HG03439 (cell line): ENCODE results near the gene GINS2.

Experiments used
- ATAC-seq: cut with Tn5 transposase; IDR thresholded peaks from one replicate; pipeline ENCODE4 v1.9.1; 2021; ENCODE audit warnings: mild to moderate bottlenecking, moderate library complexity; ENCODE audit not compliant: unreplicated experiment

GINS2 gene

GRCh38 chr16:85688586-85689284, at the start of gene GINS2:
TSS of gene GINS2 (minus strand) at chr16:85688954. CDS start at chr16:85688898, 56 bp downstream.
- ATAC-seq: peak; percentile 94

- ATAC-seq: no peak
These were observed 48.2 kb upstream of the GINS2 start for GRCh38 chr16:85736921-85737320.

GRCh38 chr16:85735946-85736345, 47.2 kb upstream of the GINS2 start:
- ATAC-seq: no peak

GRCh38 chr16:85735225-85735635, 46.5 kb upstream of the GINS2 start:
- no peak for ATAC-seq

- no peak for ATAC-seq
These were observed 45.7 kb upstream of the GINS2 start for GRCh38 chr16:85734311-85735017.

- ATAC-seq: no peak
These were observed 45.1 kb upstream of the GINS2 start for GRCh38 chr16:85733839-85734170.

- no peak for ATAC-seq
These were observed 44.5 kb upstream of the GINS2 start for GRCh38 chr16:85733155-85733838.

GRCh38 chr16:85731179-85731578, 42.4 kb upstream of the GINS2 start:
- ATAC-seq: no peak

GRCh38 chr16:85730186-85730465, 41.4 kb upstream of the GINS2 start:
- no peak for ATAC-seq

GRCh38 chr16:85729452-85730185, 40.9 kb upstream of the GINS2 start:
- ATAC-seq: no peak

GRCh38 chr16:85728879-85729278, 40.1 kb upstream of the GINS2 start:
- ATAC-seq: no peak

GRCh38 chr16:85724936-85725335, 36.2 kb upstream of the GINS2 start:
- no peak for ATAC-seq

- no peak for ATAC-seq
These were observed 35.5 kb upstream of the GINS2 start for GRCh38 chr16:85724126-85724879.

- no peak for ATAC-seq
These were observed 33.6 kb upstream of the GINS2 start for GRCh38 chr16:85722128-85722893.

GRCh38 chr16:85720302-85720637, 31.5 kb upstream of the GINS2 start:
- no peak for ATAC-seq

GRCh38 chr16:85719605-85720301, 31.0 kb upstream of the GINS2 start:
- ATAC-seq: no peak

GRCh38 chr16:85718682-85719081, 29.9 kb upstream of the GINS2 start:
- ATAC-seq: no peak

GRCh38 chr16:85718153-85718477, 29.4 kb upstream of the GINS2 start:
- ATAC-seq: no peak

GRCh38 chr16:85717393-85718152, 28.8 kb upstream of the GINS2 start:
- no peak for ATAC-seq
